ENCODE results near the gene C13orf42. TPM values are rescaled to one million over a fixed set of nuclear protein-coding genes. Genes with fewer than 3 reads are reported as not detected.

The C13orf42 gene
- total and polyA plus RNA-seq, 2 donors from 2014 or later: 0.24 TPM; not detected in 1

DNA sequence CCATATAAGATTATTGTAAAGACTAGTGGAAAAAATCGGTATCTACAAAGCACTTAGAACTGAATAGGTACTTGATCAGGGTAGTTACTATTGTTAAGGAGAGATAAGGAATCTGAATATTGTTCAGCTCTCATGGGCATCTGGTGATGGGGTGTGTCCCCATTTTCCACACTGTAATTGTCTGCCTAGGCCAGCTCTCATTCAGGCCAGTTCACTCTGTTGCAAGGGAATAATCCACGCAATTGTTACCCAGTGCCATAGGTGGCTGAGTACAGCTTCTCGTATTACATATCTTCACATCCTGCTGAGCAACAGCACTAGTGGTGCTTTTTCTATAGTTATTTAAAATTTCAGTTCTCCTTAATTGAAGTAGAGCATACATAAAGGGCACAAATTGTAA, 45.6 kb upstream of the C13orf42 start:
- no peak for FAIRE-seq

DNA sequence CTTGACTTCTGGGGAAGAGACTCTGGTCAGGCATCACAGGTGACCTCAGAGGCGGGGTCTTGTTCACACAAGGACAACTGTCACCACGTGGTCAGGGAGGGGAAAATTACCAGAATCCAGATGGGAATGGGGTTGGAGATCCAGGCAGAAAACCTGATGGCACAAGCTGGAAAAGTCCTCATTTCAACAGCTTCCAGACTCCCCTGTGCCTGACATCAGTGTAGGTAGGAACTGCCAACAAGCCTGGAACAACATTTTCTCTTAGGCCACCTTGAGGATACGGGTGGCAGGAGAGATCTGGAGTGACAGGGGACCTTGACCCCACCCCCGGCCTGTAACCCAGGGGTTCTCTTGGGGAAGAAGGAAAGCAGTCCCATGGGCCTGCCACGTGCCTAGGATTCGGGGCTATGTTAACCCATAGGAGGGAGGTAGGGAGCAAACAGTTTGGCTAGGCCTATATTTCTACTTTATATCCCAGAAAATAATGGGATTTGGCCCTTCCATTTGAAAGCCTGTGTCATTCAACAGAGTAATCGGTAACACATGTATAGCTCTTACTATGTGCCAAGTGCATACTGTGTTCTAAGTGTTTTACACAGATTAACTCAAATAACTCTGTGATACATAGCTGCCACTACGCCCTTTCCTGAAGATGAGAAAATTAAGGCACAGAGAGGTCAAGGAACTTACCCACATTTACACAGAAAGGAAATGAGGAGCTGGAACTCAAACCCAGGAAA, 44.9 kb upstream of the C13orf42 start:
- FAIRE-seq (no peak), DNase-seq (no peak)
- Histone ChIP-seq H3K4me3 (ENCODE audit: low read length in 3 of 3) (no peak overlapping the region), H3K27ac (ENCODE audit: low read depth in 2 of 2, low read length in 2 of 2) (no peak overlapping the region), H3K36me3 (ENCODE audit: control insufficient read depth in 2 of 3, insufficient read depth in 3 of 3, low read length in 3 of 3) (no peaks in the 10 kb centered on the region), H3K27me3 (ENCODE audit: control insufficient read depth, insufficient read depth, low read length) (no peaks in the 10 kb centered on the region), H3K9ac (ENCODE audit: low read length in 3 of 3) (no peak overlapping the region), H3K9me3 (ENCODE audit: control insufficient read depth in 2 of 3, insufficient read depth in 1 of 3, low read length in 3 of 3) (no peaks in the 10 kb centered on the region), H3K4me1 (ENCODE audit: control insufficient read depth in 2 of 3, insufficient read depth in 2 of 3, low read depth in 1 of 3, low read length in 3 of 3) (no peaks in the 10 kb centered on the region)
- intact Hi-C loops (cut with DNase I): loop anchor here (10.0 kb wide), 1 partner anchor 129 kb away; no protein-coding TSS in a partner anchor
- TF ChIP-seq, protein P1, sequence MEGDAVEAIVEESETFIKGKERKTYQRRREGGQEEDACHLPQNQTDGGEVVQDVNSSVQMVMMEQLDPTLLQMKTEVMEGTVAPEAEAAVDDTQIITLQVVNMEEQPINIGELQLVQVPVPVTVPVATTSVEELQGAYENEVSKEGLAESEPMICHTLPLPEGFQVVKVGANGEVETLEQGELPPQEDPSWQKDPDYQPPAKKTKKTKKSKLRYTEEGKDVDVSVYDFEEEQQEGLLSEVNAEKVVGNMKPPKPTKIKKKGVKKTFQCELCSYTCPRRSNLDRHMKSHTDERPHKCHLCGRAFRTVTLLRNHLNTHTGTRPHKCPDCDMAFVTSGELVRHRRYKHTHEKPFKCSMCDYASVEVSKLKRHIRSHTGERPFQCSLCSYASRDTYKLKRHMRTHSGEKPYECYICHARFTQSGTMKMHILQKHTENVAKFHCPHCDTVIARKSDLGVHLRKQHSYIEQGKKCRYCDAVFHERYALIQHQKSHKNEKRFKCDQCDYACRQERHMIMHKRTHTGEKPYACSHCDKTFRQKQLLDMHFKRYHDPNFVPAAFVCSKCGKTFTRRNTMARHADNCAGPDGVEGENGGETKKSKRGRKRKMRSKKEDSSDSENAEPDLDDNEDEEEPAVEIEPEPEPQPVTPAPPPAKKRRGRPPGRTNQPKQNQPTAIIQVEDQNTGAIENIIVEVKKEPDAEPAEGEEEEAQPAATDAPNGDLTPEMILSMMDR (IDR thresholded peaks at IDR 0.05; ENCODE audit: borderline replicate concordance, extremely low read depth, insufficient read depth): no peak

More for the DNA sequence above, 45.6 kb upstream of the C13orf42 start:
- Histone ChIP-seq H3K9ac (ENCODE audit: low read length in 3 of 3) (no peak overlapping the region), H3K27ac (ENCODE audit: low read depth in 2 of 2, low read length in 2 of 2) (no peak overlapping the region), H3K9me3 (ENCODE audit: control insufficient read depth in 2 of 3, insufficient read depth in 1 of 3, low read length in 3 of 3) (no peaks in the 10 kb centered on the region), H3K36me3 (ENCODE audit: control insufficient read depth in 2 of 3, insufficient read depth in 3 of 3, low read length in 3 of 3) (no peaks in the 10 kb centered on the region), H3K27me3 (ENCODE audit: control insufficient read depth, insufficient read depth, low read length) (no peaks in the 10 kb centered on the region), H3K4me1 (ENCODE audit: control insufficient read depth in 2 of 3, insufficient read depth in 2 of 3, low read depth in 1 of 3, low read length in 3 of 3) (no peaks in the 10 kb centered on the region), H3K4me3 (ENCODE audit: low read length in 3 of 3) (no peak overlapping the region)
- no peak for DNase-seq
- intact Hi-C loops (cut with DNase I): loop anchor here (10.0 kb wide), 1 partner anchor 128 kb away; no protein-coding TSS in a partner anchor
- TF ChIP-seq, protein P1 (IDR thresholded peaks at IDR 0.05; ENCODE audit: borderline replicate concordance, extremely low read depth, insufficient read depth): no peak

DNA sequence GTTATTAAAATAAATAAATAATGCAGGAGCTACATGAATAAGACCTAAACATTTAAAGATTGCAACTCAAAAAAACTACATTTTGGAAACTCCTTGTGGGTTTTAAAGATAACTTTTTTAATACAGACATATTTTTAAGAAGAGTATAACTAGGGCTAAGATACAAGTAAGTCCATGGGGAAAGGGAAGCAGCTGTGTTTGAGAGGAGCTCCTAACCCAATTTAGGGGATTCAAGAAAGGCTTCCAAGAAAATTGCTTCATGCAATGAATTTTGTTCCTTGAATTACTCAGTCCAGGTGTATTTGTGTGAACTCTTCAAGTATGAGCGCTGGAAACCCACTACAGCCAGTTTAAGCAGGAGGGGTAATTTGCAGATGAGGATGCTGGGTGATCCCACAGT, 44.1 kb upstream of the C13orf42 start:
- Histone ChIP-seq H3K4me3 (ENCODE audit: low read length in 3 of 3) (no peak overlapping the region), H3K27me3 (ENCODE audit: control insufficient read depth, insufficient read depth, low read length) (no peaks in the 10 kb centered on the region), H3K4me1 (ENCODE audit: control insufficient read depth in 2 of 3, insufficient read depth in 2 of 3, low read depth in 1 of 3, low read length in 3 of 3) (no peaks in the 10 kb centered on the region), H3K36me3 (ENCODE audit: control insufficient read depth in 2 of 3, insufficient read depth in 3 of 3, low read length in 3 of 3) (no peaks in the 10 kb centered on the region), H3K9ac (ENCODE audit: low read length in 3 of 3) (no peak overlapping the region), H3K9me3 (ENCODE audit: control insufficient read depth in 2 of 3, insufficient read depth in 1 of 3, low read length in 3 of 3) (no peaks in the 10 kb centered on the region), H3K27ac (ENCODE audit: low read depth in 2 of 2, low read length in 2 of 2) (no peak overlapping the region)
- FAIRE-seq (no peak), DNase-seq (no peak)
- intact Hi-C loops (cut with DNase I): loop anchor here (10.0 kb wide), 1 partner anchor 130 kb away; no protein-coding TSS in a partner anchor
- TF ChIP-seq, protein P1 (IDR thresholded peaks at IDR 0.05; ENCODE audit: borderline replicate concordance, extremely low read depth, insufficient read depth): no peak

Measured in kidney (tissue), 14 donors.